ENCODE results near the gene TMEM273.

DNA sequence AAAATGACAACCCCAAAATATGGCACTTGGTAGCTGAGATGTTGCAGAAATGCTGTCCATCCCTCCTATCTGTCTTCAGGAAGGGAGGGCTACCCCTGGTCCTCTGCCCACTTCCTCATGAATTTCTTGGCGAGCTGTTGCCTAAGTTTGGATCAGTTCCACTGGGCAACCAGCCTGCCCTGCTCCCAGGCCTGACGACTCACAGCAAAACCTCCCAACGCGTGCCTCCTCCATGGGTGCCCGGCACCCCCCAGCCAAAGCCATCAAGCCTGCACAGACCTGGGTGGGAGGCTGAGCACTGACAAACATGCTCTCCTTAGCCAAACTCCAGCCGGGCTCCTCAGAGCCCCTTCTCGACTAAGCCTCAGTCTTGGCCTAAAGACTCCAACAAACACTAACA lies 81.7 kb downstream of the TMEM273 start:
- TF ChIP-seq POLR2A (IDR thresholded peaks at IDR 0.05): no peak
- TF ChIP-seq, protein P1, sequence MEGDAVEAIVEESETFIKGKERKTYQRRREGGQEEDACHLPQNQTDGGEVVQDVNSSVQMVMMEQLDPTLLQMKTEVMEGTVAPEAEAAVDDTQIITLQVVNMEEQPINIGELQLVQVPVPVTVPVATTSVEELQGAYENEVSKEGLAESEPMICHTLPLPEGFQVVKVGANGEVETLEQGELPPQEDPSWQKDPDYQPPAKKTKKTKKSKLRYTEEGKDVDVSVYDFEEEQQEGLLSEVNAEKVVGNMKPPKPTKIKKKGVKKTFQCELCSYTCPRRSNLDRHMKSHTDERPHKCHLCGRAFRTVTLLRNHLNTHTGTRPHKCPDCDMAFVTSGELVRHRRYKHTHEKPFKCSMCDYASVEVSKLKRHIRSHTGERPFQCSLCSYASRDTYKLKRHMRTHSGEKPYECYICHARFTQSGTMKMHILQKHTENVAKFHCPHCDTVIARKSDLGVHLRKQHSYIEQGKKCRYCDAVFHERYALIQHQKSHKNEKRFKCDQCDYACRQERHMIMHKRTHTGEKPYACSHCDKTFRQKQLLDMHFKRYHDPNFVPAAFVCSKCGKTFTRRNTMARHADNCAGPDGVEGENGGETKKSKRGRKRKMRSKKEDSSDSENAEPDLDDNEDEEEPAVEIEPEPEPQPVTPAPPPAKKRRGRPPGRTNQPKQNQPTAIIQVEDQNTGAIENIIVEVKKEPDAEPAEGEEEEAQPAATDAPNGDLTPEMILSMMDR (IDR thresholded peaks at IDR 0.05): no peak
- TF ChIP-seq POLR2AphosphoS5 (IDR thresholded peaks at IDR 0.05): no peak
- no peak for TF ChIP-seq EP300 (IDR thresholded peaks at IDR 0.05)

Measured in suprapubic skin (tissue), 4 donors.